GM12878 (cell line): ENCODE measurements around the gene NET1. TPM values are rescaled to one million over a fixed set of nuclear protein-coding genes. Genes with fewer than 3 reads are reported as not detected.

Source experiments
- ATF3 ChIP-seq: IDR thresholded peaks from 2 replicates; pipeline ENCODE4 v1.6.1; 2011; ENCODE audit warnings: low read depth, mild to moderate bottlenecking, low read length, moderate library complexity, borderline replicate concordance; ENCODE audit errors: extremely low read depth
- EED ChIP-seq: sonication (generic); IDR thresholded peaks from 2 replicates; pipeline ENCODE4 v1.6.1; 2016; ENCODE audit warnings: antibody characterized with exemption, low read depth
- GABPA ChIP-seq: IDR thresholded peaks from 2 replicates; pipeline ENCODE4 v1.6.1; 2014; ENCODE audit warnings: antibody characterized with exemption, low read depth, mild to moderate bottlenecking, inconsistent platforms
- GATAD2B ChIP-seq: fragments of 450-650 bp; conservative IDR thresholded peaks from 2 replicates; pipeline ENCODE4 v1.6.1; 2017; ENCODE audit warnings: low read depth, mild to moderate bottlenecking, moderate library complexity
- IKZF2 ChIP-seq, 2 experiments: fragments of 450-650 bp; IDR thresholded peaks; 2 replicates each; pipeline ENCODE4 v1.6.1; 2017; ENCODE audit warnings: mild to moderate bottlenecking in 2 of 2, moderate library complexity in 2 of 2
- IRF4 ChIP-seq: IDR thresholded peaks from 2 replicates; pipeline ENCODE4 v1.6.1; 2011; ENCODE audit warnings: low read depth, low read length
- JUND ChIP-seq: IDR thresholded peaks from 2 replicates; pipeline ENCODE4 v1.6.1; 2012; ENCODE audit warnings: low read depth, mild to moderate bottlenecking, low read length, improper control_type of control experiment, moderate library complexity
- MLLT1 ChIP-seq: fragments of 450-650 bp; IDR thresholded peaks from 2 replicates; pipeline ENCODE4 v1.6.1; 2016; ENCODE audit warnings: mild to moderate bottlenecking
- POLR2A ChIP-seq: IDR thresholded peaks from 2 replicates; pipeline ENCODE4 v1.6.1; 2011; ENCODE audit warnings: low read depth, mild to moderate bottlenecking, low read length
- POLR2AphosphoS2 ChIP-seq: IDR thresholded peaks from 2 replicates; pipeline ENCODE4 v1.6.1; 2011; ENCODE audit warnings: low read depth, mild to moderate bottlenecking, low read length, improper control_type of control experiment, moderate library complexity
- POLR2AphosphoS5 ChIP-seq: IDR thresholded peaks from 2 replicates; pipeline ENCODE4 v1.6.1; 2011; ENCODE audit warnings: mild to moderate bottlenecking, low read length, inconsistent platforms
- RAD51 ChIP-seq: fragments of 450-650 bp; IDR thresholded peaks from 2 replicates; pipeline ENCODE4 v1.6.1; 2016; ENCODE audit warnings: moderate library complexity, mild to moderate bottlenecking, inconsistent platforms
- RBBP5 ChIP-seq: fragments of 200-600 bp; sonication (generic); conservative IDR thresholded peaks from 2 replicates; pipeline ENCODE4 v1.6.1; 2016
- REST ChIP-seq: IDR thresholded peaks from 2 replicates; pipeline ENCODE4 v1.6.1; 2012; ENCODE audit warnings: mild to moderate bottlenecking, low read depth, low read length
- SKIL ChIP-seq: fragments of 450-650 bp; IDR thresholded peaks from 2 replicates; pipeline ENCODE4 v1.6.1; 2017; ENCODE audit warnings: mild to moderate bottlenecking, low read depth, inconsistent platforms; ENCODE audit not compliant: poor library complexity, severe bottlenecking
- polyA plus RNA-seq, 11 experiments: library from polyadenylated mRNA; depleted of rRNA in 4 of 11; unstranded in 6 of 11; stranded (reverse) in 5 of 11; fragments of >200 nt; fragmentation: Nextera tagmentation in 4 of 11; fragmentation: Illumina TruSeq in 1 of 11; extraction: Ambion mirVana in 4 of 11; extraction: Trizol in 1 of 11; gene quantifications; 1 replicate in 1 of 11; 2 replicates in 10 of 11; pipeline versions ENCODE4 v1.2.1 to v1.2.3, GENCODE V29; 2011 to 2016; ENCODE audit warnings: inconsistent platforms in 2 of 11, missing spikeins in 2 of 11, low read depth in 1 of 11
- total RNA-seq, 4 experiments: library from RNA; depleted of rRNA in 3 of 4; stranded (reverse); fragments of >200 nt in 3 of 4; fragmentation: Illumina TruSeq in 1 of 4; extraction: Trizol in 1 of 4; gene quantifications; 2 replicates each; pipeline versions ENCODE4 v1.2.1 to v1.2.3, GENCODE V29; 2013 to 2021
- TF ChIP-seq, protein P1 (sequence below): fragments of 450-650 bp; IDR thresholded peaks from 2 replicates; pipeline ENCODE4 v1.6.1; 2017; ENCODE audit warnings: mild to moderate bottlenecking, moderate library complexity
- TF ChIP-seq, protein P2 (sequence below): IDR thresholded peaks from 2 replicates; pipeline ENCODE4 v1.6.1; 2012; ENCODE audit warnings: low read depth, low read length, improper control_type of control experiment

Gene NET1
- total and polyA plus RNA-seq, 10 of the 15 experiments (the other 5 are each of a cell fraction or from before 2014, with no cell fraction given), result 6.5 to 22.7 (median 18.4) TPM

GRCh38 chr10:5443429-5443828 lies 31.1 kb downstream of the NET1 start (continued):
- TF ChIP-seq, protein P1, sequence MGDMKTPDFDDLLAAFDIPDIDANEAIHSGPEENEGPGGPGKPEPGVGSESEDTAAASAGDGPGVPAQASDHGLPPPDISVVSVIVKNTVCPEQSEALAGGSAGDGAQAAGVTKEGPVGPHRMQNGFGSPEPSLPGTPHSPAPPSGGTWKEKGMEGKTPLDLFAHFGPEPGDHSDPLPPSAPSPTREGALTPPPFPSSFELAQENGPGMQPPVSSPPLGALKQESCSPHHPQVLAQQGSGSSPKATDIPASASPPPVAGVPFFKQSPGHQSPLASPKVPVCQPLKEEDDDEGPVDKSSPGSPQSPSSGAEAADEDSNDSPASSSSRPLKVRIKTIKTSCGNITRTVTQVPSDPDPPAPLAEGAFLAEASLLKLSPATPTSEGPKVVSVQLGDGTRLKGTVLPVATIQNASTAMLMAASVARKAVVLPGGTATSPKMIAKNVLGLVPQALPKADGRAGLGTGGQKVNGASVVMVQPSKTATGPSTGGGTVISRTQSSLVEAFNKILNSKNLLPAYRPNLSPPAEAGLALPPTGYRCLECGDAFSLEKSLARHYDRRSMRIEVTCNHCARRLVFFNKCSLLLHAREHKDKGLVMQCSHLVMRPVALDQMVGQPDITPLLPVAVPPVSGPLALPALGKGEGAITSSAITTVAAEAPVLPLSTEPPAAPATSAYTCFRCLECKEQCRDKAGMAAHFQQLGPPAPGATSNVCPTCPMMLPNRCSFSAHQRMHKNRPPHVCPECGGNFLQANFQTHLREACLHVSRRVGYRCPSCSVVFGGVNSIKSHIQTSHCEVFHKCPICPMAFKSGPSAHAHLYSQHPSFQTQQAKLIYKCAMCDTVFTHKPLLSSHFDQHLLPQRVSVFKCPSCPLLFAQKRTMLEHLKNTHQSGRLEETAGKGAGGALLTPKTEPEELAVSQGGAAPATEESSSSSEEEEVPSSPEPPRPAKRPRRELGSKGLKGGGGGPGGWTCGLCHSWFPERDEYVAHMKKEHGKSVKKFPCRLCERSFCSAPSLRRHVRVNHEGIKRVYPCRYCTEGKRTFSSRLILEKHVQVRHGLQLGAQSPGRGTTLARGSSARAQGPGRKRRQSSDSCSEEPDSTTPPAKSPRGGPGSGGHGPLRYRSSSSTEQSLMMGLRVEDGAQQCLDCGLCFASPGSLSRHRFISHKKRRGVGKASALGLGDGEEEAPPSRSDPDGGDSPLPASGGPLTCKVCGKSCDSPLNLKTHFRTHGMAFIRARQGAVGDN, result no peak
- TF ChIP-seq GATAD2B (no peak), GABPA (peak; percentile 51; the same call in 1 of the 2 replicates), REST (no peak), RAD51 (no peak), JUND (peak; percentile 83; the same call in 1 of the 2 replicates), POLR2A (no peak), POLR2AphosphoS5 (no peak), IKZF2 (IDR thresholded peaks at IDR 0.05) (peak in 1 of 2 experiments; percentile 63; a peak in 2 of 4 replicates), RBBP5 (no peak), EED (no peak), SKIL (peak; percentile 76), MLLT1 (no peak), ATF3 (no peak), POLR2AphosphoS2 (no peak), IRF4 (peak; percentile 94)
- TF ChIP-seq, protein P2, sequence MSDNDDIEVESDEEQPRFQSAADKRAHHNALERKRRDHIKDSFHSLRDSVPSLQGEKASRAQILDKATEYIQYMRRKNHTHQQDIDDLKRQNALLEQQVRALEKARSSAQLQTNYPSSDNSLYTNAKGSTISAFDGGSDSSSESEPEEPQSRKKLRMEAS, result no peak
